LNCaP clone FGC (cell line): Measurements from ENCODE around the gene ADAMTS14.

Source experiments
- DNase-seq: peaks from one replicate; pipeline ENCODE4 v3.0.0-alpha.2; 2011; ENCODE audit warnings: low read depth
- H3K4me3 ChIP-seq: 2 replicates; pipeline ENCODE4 v1.5.1; 2011; ENCODE audit warnings: mild to moderate bottlenecking, low read depth, low read length, control low read depth
- CTCF ChIP-seq: IDR thresholded peaks from 2 replicates; pipeline ENCODE4 v1.5.1; 2012; ENCODE audit warnings: mild to moderate bottlenecking; ENCODE audit not compliant: control insufficient read depth, insufficient read depth; ENCODE audit errors: extremely low read depth

Gene ADAMTS14

GRCh38 chr10:70745555-70745954, 73.2 kb downstream of the ADAMTS14 start:
- DNase-seq, result no peak
- TF ChIP-seq CTCF, result no peak
- H3K4me3 ChIP-seq, result no peak overlapping the region

- DNase-seq, result no peak
- no peak overlapping the region for H3K4me3 ChIP-seq
- TF ChIP-seq CTCF, result no peak
Measured at GRCh38 chr10:70747192-70747965, 75.1 kb downstream of the ADAMTS14 start.

- H3K4me3 ChIP-seq, result no peak overlapping the region
- TF ChIP-seq CTCF, result no peak
- no peak for DNase-seq
Measured at GRCh38 chr10:70748305-70748704, 76.0 kb downstream of the ADAMTS14 start.

GRCh38 chr10:70748801-70749573, 76.7 kb downstream of the ADAMTS14 start:
- no peak for TF ChIP-seq CTCF
- H3K4me3 ChIP-seq, result no peak overlapping the region
- DNase-seq, result no peak

GRCh38 chr10:70749756-70750155, 77.5 kb downstream of the ADAMTS14 start:
- H3K4me3 ChIP-seq, result no peak overlapping the region
- DNase-seq, result no peak
- no peak for TF ChIP-seq CTCF

GRCh38 chr10:70750156-70750703, 77.9 kb downstream of the ADAMTS14 start:
- no peak overlapping the region for H3K4me3 ChIP-seq
- TF ChIP-seq CTCF, result no peak

More at GRCh38 chr10:70750156-70750703, 77.9 kb downstream of the ADAMTS14 start:
- DNase-seq, result no peak
